Measurements from ENCODE around the gene CEMIP.

Gene CEMIP

GRCh38 chr15:81000624-81001151, 221.5 kb downstream of the CEMIP start, which contains the start of gene TLNRD1:
Gene TLNRD1 (plus strand): TSS chr15:81000923. CDS start chr15:81002272, 1,349 bp downstream.
- DNase-seq (ENCODE audit: low read depth in 3 of 3, low spot score in 1 of 3): peak; percentile 46 to 64 (median 61)
